HG02885 (cell line): Measurements from ENCODE around the gene GYG2.
"Not testable (repeated sequence)": the region's sequence is repeated elsewhere in the genome, so short reads cannot be mapped to it uniquely, and the experiment has no call there.

Experiments used
- ATAC-seq: cut with Tn5 transposase; IDR thresholded peaks from one replicate; pipeline ENCODE4 v1.9.1; 2021; ENCODE audit warnings: mild to moderate bottlenecking; ENCODE audit not compliant: unreplicated experiment, poor library complexity

Gene GYG2

DNA sequence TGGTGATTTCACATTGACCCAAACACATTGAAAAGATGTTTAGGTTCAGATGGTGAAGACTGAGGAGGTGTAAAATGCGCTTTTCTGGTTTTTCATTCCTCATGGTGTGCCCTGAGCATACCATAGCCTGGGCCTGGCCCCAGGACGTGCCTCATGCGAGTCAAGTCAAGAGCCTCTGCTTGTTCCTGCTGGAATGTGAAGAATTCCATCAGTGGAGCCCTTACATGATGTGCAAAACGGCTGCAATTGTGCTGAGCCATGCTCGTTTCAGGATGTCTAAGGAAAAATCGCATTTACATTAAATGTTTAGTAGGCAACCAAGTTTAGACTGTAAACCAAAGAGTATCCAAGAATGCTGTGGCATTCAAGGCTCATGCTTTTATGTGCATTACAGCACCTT lies 34.9 kb downstream of the GYG2 start:
- ATAC-seq, result no peak

- no peak for ATAC-seq
Observed at GRCh38 chrX:2867206-2867605, 38.5 kb downstream of the GYG2 start.

DNA sequence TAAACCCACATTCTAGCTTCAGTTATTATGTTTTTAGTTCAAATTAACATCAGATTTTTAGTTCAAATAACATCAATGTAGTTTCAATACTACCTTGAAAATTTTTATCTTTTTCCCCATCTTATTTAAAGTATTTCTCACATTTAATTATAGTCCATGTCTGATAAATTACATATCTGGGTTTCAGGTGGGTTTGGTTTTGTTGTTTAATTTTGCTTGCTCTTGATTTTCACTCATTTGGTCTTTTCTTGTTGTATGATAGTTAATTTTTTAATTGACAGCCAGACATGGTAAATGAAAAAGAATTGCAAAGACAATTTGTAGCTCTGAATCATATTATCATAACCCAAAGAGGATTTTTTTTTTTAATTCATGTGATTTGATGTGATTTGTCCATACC lies 41.9 kb downstream of the GYG2 start:
- ATAC-seq, result no peak

GRCh38 chrX:2871831-2872230 lies 43.1 kb downstream of the GYG2 start:
- ATAC-seq, result no peak

GRCh38 chrX:2872671-2873277 lies 44.0 kb downstream of the GYG2 start:
- ATAC-seq, result no peak

GRCh38 chrX:2874222-2875135 lies 45.7 kb downstream of the GYG2 start:
- ATAC-seq, result no peak

DNA sequence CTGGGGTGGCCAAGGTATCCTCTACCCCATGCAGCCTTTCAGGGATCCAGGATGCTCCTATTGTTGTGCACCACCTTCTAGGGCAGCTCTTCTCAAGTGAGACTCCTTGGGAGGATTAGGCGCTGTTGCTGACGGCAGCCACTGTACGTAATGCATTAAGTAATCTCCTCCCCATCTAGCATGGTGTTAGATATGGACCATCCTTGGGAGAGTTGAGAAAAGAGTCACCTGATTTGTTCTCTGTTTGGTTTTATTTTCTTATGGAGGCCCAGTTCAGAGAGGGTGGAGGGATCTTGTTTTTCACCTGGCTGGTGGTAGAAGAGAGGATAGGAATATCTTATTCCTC lies 46.4 kb downstream of the GYG2 start:
- no peak for ATAC-seq

GRCh38 chrX:2875798-2876399 lies 47.2 kb downstream of the GYG2 start:
- ATAC-seq, result no peak

DNA sequence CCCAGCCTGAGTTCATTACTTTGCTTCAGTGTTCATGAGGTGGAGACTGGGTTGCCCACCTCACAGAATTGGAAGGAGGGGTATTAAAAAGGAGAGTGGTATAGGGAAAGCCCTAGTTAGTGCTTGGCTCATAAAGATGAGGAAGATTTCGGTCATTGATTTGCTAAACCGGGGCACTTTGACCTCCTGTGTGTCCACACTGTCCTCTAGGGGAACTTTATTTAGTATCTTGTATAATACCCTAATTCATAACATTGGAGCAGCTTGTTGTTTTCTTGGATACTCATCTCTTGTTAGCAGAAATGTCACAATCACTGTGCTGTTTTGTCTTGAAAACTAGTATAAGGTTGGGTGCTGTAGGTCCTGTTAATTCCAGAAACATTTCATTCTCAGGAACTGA lies 49.8 kb downstream of the GYG2 start:
- ATAC-seq, result no peak

DNA sequence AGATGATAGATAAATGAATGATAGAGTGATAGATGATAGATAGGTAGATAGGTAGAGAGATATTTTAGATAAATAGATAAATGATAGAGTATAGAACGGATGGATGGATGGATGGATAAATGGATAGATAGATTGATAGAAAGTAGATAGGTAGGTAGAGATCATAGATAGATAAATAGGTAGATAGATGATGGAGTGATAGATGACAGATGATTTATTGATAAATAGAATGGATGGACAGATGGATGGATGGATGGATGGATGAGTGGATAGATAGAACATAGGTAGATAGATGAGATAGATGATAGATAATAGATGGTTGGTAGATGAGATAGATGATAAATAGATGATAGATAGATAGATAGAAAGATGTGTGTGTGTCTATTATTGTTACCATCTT lies 50.9 kb downstream of the GYG2 start:
- no peak for ATAC-seq

DNA sequence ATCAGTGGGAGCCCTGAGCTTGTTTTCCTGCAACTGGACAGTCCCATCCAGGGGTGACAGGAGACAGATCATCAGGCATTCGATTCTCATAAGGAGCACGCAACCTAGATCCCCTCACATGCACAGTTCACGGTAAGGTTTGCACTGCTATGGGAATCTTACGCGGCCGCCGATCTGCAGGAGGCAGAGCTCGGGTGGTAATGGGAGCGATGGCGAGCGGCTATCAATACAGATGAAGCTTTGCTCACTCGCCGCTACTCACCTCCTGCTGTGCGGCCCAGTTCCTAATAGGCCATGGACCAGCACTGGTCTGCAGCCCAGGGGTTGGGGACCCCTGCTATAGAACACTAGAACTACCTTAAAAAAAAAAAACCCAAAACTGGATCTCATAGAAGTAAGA lies 55.0 kb downstream of the GYG2 start:
- no peak for ATAC-seq

- ATAC-seq, result no peak
Observed at GRCh38 chrX:2888309-2888708, 59.6 kb downstream of the GYG2 start.

DNA sequence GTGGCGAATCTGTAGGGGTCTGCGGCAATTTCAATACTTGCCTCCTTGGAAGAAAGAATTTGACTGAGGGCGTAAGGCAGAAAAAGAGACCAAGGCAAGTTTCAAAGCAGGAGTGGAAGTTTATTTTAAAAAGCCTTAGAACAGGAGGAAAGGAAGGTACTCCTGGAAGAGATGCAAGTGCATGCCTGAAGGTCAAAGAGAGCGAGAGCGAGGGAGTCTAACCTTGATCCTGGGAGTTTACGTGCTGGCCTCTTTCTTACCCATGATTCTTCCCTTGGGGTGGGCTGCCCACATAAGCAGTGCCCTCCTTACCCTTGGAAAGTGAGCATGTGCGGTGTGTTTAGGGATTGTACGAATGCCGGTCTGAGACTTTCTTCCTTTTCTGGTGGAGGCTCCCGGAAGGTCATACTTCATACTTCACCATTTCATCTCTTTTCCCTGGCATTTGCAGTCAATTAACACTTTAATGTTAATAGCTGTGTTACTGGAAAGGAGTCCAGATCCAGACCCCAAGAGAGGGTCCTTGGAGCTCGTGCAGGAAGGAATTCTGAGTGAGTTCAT lies 60.4 kb downstream of the GYG2 start:
- no peak for ATAC-seq

- ATAC-seq, result not testable (repeated sequence)
Observed at GRCh38 chrX:2889706-2890490, 61.2 kb downstream of the GYG2 start.

DNA sequence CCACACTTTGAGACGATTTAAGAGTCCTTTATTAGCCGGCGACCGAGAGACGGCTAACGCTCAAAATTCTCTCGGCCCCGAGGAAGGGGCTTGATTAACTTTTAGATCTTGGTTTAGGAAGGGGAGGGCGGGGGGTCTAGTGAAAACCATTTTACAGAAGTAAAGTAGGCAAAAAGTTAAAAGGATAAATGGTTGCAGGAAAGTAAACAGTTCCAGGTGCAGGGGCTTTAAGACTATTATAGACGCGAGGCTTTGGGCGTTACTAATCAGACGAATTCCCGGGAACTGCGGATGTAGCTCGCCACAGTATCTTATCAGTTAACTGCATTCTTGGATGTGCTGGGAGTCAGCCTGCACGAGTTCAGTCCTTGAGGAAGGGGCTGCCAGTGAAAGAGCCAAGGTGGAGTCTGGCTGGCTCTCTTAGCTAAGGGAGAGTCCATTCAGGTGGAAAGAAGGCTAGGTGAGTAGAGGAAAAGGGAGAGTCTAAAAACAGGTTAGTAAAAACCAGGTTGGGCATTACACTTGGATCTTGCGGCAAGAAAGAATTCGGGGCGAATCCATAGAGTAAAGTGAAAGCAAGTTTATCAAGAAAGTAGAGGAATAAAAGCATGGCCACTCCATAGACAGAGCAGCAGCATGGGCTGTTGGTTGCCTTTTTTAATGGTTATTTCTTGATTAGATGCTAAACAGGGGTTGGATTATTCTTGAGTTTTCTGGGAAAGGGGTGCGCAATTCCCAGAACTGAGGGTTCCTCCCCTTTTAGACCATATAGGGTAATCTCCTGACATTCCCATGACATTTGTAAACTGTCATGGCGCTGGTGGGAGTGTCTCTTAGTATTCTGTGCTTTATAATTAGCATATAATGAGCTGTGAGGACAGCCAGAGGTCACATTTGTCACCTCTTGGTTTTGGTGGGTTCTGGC lies 62.1 kb downstream of the GYG2 start:
- ATAC-seq, result not testable (repeated sequence)

DNA sequence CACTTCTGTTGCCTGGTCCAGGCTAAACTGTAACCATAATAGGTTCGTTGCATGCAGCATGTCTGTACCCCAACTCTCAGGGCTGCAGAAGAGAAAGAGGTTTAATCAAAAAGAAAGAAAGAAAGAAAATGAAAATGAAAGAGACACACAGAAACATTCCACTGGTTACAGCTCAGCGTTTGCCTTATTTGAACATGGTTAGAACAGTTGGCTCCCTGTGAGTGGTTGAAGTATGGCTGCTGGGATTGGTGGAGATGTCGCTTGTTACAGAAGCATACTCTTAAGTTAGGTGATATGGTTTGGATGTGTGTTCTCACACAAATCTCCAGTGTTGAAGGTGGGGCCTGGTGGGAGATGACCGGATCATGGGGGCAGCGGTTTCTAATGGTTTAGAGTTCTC lies 64.1 kb downstream of the GYG2 start:
- no peak for ATAC-seq

GRCh38 chrX:2894885-2895292 lies 66.2 kb downstream of the GYG2 start:
- ATAC-seq, result no peak

DNA sequence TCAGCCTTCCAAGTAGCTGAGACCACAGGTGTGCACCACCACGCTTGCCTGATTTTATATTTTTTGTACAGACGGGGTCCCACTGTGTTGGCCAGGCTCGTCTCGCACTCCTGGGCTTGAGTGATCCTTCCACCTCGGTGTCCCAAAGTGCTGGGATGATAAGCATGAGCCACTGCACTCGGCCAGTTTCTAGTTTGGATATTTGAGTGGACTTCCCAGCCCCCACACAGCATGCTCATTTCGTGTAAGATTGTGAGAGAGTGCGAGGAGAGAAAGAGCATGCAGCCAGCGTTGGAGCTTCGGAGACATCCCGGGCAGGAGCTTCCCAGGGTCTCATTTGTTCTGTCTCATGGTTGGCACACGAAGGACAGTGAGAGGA lies 68.6 kb downstream of the GYG2 start:
- no peak for ATAC-seq
